ENCODE results near the gene GGT5.

The GGT5 gene

GRCh38 chr22:24181996-24182899 lies 62.6 kb downstream of the GGT5 start:
- no peak for DNase-seq (ENCODE audit: low read depth)
- no peak overlapping the region for H3K4me3 ChIP-seq (ENCODE audit: low read depth, low read length)
- TF ChIP-seq CTCF (IDR thresholded peaks at IDR 0.05; ENCODE audit: low read depth, low read length, missing control alignments): no peak

GRCh38 chr22:24181088-24181995 lies 63.5 kb downstream of the GGT5 start, which contains the start of gene SUSD2:
SUSD2 (plus strand) TSS chr22:24181487; CDS start chr22:24181520, 33 bp downstream.
- H3K4me3 ChIP-seq (ENCODE audit: low read depth, low read length): no peak within 1 kb of the TSS
- DNase-seq (ENCODE audit: low read depth): no peak

GRCh38 chr22:24180316-24181087 lies 64.4 kb downstream of the GGT5 start:
- no peak overlapping the region for H3K4me3 ChIP-seq (ENCODE audit: low read depth, low read length)
- TF ChIP-seq CTCF (IDR thresholded peaks at IDR 0.05; ENCODE audit: low read depth, low read length, missing control alignments): no peak
- no peak for DNase-seq (ENCODE audit: low read depth)

More at GRCh38 chr22:24181088-24181995, 63.5 kb downstream of the GGT5 start, which contains the start of gene SUSD2:
- no peak for TF ChIP-seq CTCF (IDR thresholded peaks at IDR 0.05; ENCODE audit: low read depth, low read length, missing control alignments)

- TF ChIP-seq CTCF (IDR thresholded peaks at IDR 0.05; ENCODE audit: low read depth, low read length, missing control alignments): no peak
- no peak for DNase-seq (ENCODE audit: low read depth)
- no peak overlapping the region for H3K4me3 ChIP-seq (ENCODE audit: low read depth, low read length)
Observed at GRCh38 chr22:24179478-24180210, 65.2 kb downstream of the GGT5 start.

GRCh38 chr22:24178502-24179440 lies 66.1 kb downstream of the GGT5 start:
- TF ChIP-seq CTCF (IDR thresholded peaks at IDR 0.05; ENCODE audit: low read depth, low read length, missing control alignments): peak; percentile 44
- no peak overlapping the region for H3K4me3 ChIP-seq (ENCODE audit: low read depth, low read length)
- DNase-seq (ENCODE audit: low read depth): no peak

All from GM12864 (cell line).